DLD1 (cell line): ENCODE data around the gene HES7.

Source experiments
- in situ Hi-C: cut with HindIII; loops from 2 replicates; pipeline ENCODE4 v1.10.0; 2017; ENCODE audit warnings: low sequenced_read_pairs

Gene HES7

GRCh38 chr17:8076502-8077266 is 47.2 kb downstream of the HES7 start:
- in situ Hi-C loops, result no loop called here

GRCh38 chr17:8075574-8076342 is 48.1 kb downstream of the HES7 start:
- in situ Hi-C loops, result no loop called here

- in situ Hi-C loops, result no loop called here
Observed at GRCh38 chr17:8075081-8075480, 48.8 kb downstream of the HES7 start.

GRCh38 chr17:8074554-8074953 is 49.4 kb downstream of the HES7 start:
- in situ Hi-C loops, result no loop called here

- in situ Hi-C loops, result no loop called here
Observed at GRCh38 chr17:8073627-8074484, 50.0 kb downstream of the HES7 start.

- in situ Hi-C loops, result no loop called here
Observed at GRCh38 chr17:8072729-8073461, 51.0 kb downstream of the HES7 start.

- in situ Hi-C loops, result no loop called here
Observed at GRCh38 chr17:8072341-8072728, 51.6 kb downstream of the HES7 start.

- in situ Hi-C loops, result no loop called here
Observed at GRCh38 chr17:8071496-8071895, 52.4 kb downstream of the HES7 start.
